ENCODE data around the gene PTPRC. TPM values are rescaled to one million over a fixed set of nuclear protein-coding genes. Genes with fewer than 3 reads are reported as not detected.

PTPRC gene
- total RNA-seq, 1 donor from 2014 or later: not detected

- DNase-seq (ENCODE audit: extremely low read depth, low read depth, low spot score): no peak
Measured at GRCh38 chr1:198641501-198641900, 2.7 kb downstream of the PTPRC start.

GRCh38 chr1:198641966-198642668 is 3.3 kb downstream of the PTPRC start:
- DNase-seq (ENCODE audit: extremely low read depth, low read depth, low spot score): no peak

GRCh38 chr1:198642983-198643382 is 4.1 kb downstream of the PTPRC start:
- no peak for DNase-seq (ENCODE audit: extremely low read depth, low read depth, low spot score)

GRCh38 chr1:198643808-198644207 is 5.0 kb downstream of the PTPRC start:
- DNase-seq (ENCODE audit: extremely low read depth, low read depth, low spot score): no peak

- DNase-seq (ENCODE audit: extremely low read depth, low read depth, low spot score): no peak
Measured at GRCh38 chr1:198647055-198647454, 8.2 kb downstream of the PTPRC start.

GRCh38 chr1:198648592-198648991 is 9.8 kb downstream of the PTPRC start:
- no peak for DNase-seq (ENCODE audit: extremely low read depth, low read depth, low spot score)

- no peak for DNase-seq (ENCODE audit: extremely low read depth, low read depth, low spot score)
Measured at GRCh38 chr1:198649232-198649967, 10.6 kb downstream of the PTPRC start.

GRCh38 chr1:198649968-198650338 is 11.1 kb downstream of the PTPRC start:
- DNase-seq (ENCODE audit: extremely low read depth, low read depth, low spot score): no peak

GRCh38 chr1:198650506-198650905 is 11.7 kb downstream of the PTPRC start:
- no peak for DNase-seq (ENCODE audit: extremely low read depth, low read depth, low spot score)

GRCh38 chr1:198651650-198652400 is 13.0 kb downstream of the PTPRC start:
- DNase-seq (ENCODE audit: extremely low read depth, low read depth, low spot score): no peak

GRCh38 chr1:198653808-198654413 is 15.1 kb downstream of the PTPRC start:
- no peak for DNase-seq (ENCODE audit: extremely low read depth, low read depth, low spot score)

- DNase-seq (ENCODE audit: extremely low read depth, low read depth, low spot score): no peak
Measured at GRCh38 chr1:198655459-198656121, 16.8 kb downstream of the PTPRC start.

- no peak for DNase-seq (ENCODE audit: extremely low read depth, low read depth, low spot score)
Measured at GRCh38 chr1:198656500-198656932, 17.7 kb downstream of the PTPRC start.

GRCh38 chr1:198657550-198658064 is 18.8 kb downstream of the PTPRC start:
- DNase-seq (ENCODE audit: extremely low read depth, low read depth, low spot score): no peak

- DNase-seq (ENCODE audit: extremely low read depth, low read depth, low spot score): no peak
Measured at GRCh38 chr1:198660341-198661261, 21.8 kb downstream of the PTPRC start.

GRCh38 chr1:198662821-198663220 is 24.0 kb downstream of the PTPRC start:
- no peak for DNase-seq (ENCODE audit: extremely low read depth, low read depth, low spot score)

GRCh38 chr1:198664068-198664788 is 25.4 kb downstream of the PTPRC start:
- DNase-seq (ENCODE audit: extremely low read depth, low read depth, low spot score): no peak

GRCh38 chr1:198667186-198667585 is 28.3 kb downstream of the PTPRC start:
- DNase-seq (ENCODE audit: extremely low read depth, low read depth, low spot score): no peak

- DNase-seq (ENCODE audit: extremely low read depth, low read depth, low spot score): no peak
Measured at GRCh38 chr1:198667807-198668206, 29.0 kb downstream of the PTPRC start.
